Stimulated activated CD4-positive, alpha-beta T cell treated with anti-CD3 and anti-CD28 coated beads, Interleukin-2, amount 100 ng/mL, for 48 hours (primary cell): Measurements from ENCODE around the gene CBY1.

Experiments used
- DNase-seq, 2 donors: peaks; one replicate each; pipeline ENCODE4 v3.0.0-alpha.2; 2020

CBY1 gene

DNA sequence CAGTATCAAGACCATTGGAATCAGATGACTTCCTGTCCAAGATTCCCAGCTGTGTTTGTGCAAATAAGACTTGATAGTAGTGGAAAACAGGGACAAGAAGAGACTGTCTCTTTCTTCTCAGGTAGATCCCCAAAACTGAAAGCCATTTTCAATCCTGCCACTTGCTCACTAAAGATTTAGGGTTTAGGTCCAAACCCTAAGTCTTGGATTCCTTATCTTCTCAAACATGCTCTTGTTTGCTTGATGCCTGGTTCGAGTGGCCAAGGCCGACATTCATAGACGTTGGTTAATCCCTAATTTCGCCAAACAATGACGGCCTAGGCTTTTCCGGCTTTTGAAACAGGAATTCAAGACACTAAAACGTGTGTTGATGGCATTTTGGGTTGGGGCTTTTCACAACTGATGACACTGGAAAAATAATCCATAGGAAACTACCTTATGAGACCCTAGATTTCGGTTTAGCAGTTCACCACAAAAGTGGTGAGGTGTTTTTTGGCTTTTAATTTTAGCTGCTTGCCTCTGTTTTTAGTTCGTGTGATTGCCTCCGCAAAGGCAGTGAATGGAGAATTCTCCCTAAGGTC is 48.3 kb downstream of the CBY1 start:
- DNase-seq: no peak

DNA sequence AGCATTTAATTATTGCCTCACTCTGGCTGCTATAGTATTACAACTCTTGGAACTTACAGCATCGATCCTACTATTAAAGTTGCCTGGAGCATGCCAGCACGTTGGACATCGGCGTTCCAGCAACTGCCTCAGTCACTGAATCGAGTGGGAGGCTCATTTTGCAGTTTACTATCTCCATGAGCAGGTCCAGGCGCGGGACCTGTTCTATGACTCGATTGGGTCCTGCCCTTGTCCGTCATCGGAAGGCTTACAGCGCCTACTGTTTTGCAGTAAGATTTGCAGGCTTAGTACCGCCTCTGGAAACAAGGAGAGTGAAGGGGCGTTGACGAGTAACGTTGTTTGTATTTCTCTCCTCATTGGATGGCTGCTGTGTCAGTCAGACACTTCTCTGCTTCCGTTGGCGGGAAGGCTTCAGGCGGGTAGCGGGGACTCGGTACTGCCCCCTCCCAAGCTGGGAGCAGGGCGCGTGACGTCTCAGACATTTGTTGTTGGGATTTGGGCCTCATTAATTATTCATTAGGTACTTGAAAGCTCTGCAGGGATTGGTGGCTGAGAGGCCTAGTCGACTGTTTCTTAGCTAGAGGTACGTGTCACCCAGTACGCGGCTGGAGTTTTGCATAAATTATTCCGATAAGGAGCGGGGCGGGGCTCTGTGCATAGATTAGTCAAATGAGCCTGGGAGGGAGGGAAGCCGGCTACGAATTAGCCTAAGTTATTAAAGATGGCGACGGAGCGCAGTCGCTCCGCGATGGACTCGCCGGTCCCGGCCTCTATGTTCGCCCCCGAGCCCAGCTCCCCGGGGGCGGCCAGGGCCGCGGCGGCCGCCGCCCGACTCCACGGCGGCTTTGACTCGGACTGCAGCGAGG is 49.0 kb downstream of the CBY1 start, which contains the start of gene GTPBP1:
TSS of gene GTPBP1 (plus strand) at position 710 of the 866 bp plus-strand sequence. CDS start at position 722, 12 bp downstream.
- peak; percentile 91 to 94 for DNase-seq

DNA sequence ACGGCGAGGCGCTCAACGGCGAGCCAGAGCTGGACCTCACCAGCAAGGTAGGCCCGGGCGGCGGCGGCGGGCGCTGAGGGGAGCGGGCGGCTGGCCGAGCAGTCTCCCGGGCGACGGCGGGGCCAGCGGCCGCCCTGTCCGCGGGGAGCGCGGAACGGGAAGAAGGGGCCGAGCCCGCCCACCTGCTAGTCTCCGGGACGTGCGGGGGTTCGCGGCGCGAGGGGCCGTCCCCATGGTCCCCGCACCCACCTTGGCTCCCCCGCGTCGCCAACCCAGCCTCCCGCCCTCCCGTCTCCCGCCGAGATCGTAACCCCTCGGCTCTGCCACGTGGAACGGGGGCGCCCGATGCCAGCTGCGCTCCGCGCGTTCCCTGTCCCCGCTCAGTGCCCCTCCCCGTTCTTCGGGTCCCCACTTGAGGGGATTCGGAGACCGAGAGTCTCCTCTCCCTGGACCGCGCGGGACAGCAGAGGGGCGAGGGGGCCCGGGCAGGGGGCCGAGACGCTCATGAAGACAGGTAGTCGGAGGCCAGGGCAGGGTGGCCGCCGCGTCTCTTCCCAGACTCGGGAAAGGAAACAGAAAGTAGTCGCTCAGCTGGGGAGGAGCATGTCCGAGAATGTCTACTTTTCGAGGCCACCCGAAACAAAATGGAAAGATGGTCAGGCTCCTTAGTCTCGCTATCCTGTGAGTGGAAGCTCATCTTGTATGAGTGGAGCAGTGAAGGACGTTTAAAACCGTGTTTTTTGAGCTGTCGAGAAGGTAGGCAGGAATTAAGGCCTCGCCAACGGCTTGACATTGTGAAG is 49.9 kb downstream of the CBY1 start:
- peak in 1 of 2 donors; percentile 19 for DNase-seq

DNA sequence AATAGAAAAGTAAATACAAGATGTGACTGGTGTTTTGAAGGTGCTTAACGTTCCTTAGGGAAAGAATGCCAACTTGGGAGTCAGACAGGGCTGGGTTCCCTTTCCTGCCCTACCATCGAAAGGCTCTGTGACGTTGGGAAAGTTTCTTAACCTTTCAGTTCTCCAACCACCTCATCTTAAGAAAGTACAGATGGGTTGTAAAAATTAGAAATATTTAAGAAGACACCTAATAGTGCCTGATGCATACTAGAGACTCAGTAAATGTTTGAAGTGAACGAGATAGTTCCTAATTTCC is 50.4 kb downstream of the CBY1 start:
- DNase-seq: no peak

DNA sequence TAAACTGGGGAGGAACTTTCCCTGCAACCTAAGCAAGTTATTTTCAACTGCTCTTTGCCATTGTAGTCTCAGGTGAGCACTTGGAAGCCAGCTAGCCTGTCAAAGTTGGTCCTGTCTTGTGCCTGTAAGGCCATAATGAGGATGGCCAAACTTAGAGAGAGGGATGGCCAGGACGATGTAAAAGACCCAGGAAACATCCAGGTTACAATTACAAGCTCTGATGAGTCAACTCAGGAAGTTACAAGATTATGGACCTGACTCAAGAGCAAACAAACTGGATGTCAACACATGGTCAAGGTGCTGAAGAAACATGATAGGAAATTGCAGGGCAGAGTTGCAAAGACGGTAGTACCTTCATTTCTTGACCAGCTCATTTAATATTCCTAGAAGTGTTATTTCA is 50.9 kb downstream of the CBY1 start:
- DNase-seq: no peak

DNA sequence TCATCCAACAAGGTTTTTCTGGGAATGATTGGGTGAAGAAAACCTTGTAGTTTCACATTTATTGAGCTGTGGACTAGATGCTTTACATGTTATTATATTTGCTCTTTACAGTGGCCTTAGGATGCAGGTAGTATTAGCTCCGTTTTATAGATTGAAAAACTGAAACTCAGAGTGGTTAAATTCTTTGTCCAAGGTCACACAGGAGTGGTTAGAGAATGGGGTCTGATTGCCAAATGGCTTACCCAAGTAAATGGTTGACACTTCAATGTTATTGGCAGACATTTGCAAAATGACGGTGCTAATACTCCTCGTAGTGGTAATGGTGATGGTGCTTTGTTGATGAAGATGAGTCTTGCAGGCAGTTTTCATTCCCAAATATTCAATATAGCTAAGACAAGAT is 51.5 kb downstream of the CBY1 start:
- DNase-seq: no peak

DNA sequence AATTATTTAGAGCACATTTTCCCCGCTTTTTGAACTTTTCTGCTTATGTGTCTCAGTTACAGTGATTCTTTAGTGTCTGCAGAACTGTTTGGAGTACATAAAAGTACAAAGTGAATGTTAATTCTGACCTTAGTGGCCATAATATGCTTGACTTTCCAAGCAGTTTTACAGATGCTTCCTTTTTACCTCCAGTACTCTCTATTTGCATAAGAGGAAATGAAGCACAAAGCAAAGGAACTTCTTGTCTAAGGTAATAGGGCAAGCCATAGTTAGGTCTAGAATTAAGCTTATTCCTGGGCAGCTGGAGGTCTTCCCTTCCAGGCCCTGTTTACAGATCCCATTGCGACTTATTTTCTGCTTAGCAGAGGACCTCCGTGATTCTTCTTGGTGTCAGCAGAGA is 52.9 kb downstream of the CBY1 start:
- no peak for DNase-seq

DNA sequence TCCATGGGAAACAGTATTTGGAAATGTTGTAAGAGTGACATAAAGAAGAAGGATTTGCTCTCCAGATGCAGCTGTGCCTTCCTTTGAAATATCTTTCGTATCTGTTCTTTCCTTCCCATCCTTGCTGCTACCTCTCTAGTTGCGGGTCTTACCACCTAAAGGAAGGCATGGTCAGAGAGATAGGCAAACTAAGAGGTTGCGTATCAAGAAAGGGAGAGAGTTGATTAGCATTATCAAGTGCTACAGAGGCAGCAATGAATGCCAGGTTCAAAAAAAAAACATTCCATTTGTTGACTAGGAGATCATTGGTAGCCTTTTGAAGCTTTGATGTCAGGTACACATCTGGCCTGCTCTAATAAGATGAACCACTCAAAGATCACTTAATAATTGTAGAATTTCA is 53.9 kb downstream of the CBY1 start:
- DNase-seq: no peak

DNA sequence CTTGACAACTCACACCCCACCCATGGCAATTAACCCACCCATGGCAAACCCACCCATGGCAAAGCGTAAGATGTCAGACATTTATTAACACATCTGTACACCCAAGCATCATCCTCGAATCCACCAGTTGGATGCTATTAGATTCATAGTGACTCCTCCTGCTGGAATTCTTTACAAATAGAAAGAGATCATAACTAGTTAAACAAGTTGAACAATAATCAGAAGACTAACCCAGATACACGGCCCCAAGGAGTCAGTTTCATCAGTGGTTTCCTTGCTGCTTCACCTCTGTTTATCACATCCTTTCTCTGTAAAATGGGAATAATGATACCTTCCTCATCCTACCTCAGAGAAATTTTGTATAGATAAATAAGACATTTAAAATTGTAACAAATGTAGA is 54.4 kb downstream of the CBY1 start:
- DNase-seq: no peak

DNA sequence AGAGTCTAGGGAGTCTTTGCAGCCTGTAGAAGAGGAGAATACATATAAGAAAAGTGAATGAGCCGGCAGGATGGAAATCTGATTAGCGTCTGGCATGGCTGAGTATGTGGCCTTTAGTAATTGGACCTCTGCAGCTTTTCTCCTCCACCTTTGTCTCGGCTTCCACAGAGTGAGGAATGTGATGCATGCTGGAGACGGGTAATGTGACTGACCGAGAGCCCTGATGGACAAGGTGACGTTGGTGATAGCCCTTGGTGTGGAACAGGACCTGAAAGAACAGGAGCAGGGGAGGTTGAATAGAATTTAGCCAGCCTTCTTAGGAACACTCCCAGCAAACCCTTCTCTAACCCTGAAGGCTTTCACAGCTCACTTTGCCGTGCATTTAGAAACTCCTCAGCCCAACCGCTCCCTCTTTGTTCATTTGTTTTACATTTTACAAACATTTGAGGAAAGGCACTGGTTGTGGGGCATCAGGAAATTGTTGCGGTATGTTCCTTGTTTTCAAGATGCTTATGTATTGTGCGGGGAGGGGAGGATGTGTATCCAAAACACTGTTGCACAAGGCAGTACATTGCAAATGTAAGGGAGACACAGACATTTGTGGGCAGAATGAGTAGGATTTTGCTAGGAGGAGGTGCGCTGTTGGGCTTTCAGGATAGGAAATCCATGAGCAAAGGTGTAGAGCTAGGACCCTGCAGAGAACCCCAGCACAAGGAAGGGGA is 56.2 kb downstream of the CBY1 start:
- no peak for DNase-seq

DNA sequence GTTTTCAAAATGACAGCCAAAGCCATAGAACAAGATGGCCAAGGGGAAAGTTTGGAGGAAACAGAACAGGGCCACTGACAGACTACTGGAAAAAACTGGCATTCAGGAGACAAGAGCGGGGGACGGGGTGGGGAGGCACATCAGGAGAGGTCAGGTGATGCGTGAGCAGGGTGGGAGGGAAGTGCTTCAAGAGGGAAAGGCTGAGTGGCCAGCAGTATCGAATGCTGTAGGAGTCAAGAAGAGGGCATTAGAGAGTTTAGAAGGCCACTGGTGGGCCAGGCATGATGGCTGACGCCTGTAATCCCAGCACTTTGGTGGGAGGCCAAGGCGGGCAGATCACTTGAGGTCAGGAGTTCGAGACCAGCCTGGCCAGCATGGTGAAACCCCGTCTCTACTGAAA is 57.5 kb downstream of the CBY1 start:
- DNase-seq: no peak

DNA sequence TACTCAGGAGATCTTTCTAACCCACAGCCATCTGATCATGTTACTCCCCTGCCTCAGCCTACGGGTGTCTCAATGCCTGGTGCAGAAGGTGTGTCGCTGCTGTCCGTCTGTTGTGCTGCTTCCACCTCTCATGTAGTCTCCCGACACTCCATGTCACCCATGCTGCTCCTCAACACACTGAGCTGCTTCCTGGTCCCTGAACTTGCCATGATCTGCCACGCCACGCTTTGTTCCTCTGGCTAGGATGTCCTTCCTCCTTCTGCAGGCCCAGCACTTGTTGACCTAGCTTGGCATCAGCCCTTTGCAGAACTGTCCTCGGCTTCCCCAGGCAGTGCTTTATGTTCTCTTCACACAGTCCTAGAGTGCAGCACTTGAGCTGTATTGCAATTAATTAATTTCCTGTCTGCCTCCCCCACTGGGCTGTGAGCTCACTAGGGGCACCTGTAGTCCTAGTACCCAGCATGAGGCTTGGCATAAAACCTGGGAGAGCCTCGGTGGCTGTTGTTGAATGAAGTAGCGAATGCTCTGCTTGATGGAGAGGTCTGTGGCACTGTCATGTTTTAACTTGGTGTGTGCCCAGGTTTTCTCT is 58.8 kb downstream of the CBY1 start:
- no peak for DNase-seq

DNA sequence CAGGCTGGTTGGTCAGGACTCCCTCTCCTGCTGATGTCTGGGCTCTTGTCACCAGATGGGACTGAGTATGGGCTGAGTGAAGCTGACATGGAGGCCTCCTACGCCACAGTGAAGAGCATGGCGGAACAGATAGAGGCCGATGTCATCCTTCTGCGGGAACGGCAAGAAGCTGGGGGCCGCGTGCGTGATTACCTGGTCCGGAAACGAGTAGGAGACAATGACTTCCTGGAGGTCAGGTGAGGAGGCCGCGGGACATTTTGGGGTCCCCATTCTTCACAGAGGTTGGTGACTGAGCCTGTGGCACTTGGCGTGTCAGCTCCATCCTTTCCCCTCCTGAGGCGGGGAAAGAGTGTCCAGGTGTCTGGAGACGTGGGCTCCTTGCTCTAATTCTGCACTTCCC is 59.4 kb downstream of the CBY1 start:
- DNase-seq: no peak

DNA sequence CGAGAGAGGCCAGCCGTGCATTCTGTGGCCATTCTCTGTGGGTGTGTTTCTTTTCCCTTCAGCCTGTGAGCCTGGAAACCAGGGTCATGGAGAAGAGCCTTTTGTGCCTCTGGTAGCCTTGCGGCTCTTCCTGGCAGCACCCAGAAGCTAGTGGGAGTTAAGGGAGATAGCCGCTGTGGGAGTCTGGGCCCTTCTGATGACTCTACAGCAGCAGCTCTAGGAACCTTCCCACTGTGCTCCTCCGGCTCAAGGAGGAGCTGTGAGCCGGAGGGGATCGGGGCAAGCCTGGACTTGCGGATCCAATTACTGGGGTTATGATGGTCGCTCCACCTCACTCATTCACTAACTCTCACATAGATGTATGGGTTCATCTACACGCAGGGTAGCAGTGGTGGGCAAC is 59.8 kb downstream of the CBY1 start:
- no peak for DNase-seq

DNA sequence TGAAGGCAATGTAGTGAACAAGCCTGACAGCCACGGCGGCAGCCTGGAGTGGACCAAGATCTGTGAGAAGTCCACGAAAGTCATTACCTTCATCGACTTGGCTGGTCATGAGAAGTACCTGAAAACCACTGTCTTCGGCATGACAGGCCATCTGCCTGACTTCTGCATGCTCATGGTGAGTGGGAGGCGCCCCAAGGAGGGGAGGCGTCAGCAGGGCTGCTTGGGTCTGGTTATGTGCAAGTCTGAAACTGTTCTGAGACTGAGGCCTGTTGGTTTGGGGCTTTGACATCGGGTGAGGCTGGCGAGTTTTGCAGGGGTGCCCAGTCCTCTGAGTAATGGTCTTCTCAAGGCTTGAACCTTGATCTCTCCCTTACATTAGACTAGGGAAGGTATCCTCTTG is 60.4 kb downstream of the CBY1 start:
- no peak for DNase-seq

DNA sequence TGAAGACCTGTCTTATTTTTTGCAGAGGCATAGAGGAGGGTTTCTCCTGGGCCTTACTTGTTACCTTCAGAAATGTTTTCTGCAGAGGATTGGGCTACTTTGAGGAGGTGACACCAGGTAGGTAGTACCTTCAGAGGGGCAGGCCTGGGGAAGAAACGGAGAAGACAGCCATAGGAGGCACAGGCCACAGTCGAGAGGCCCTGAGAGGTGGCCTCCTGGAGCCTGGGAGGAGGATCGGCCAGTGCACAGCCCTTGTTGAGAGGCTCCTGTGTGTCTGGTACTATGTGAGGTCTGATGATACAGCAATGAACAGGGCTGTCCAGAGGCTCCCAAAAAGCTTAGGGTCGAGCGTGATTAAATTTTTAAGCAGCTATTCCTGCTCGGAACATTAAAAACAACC is 60.8 kb downstream of the CBY1 start:
- DNase-seq: no peak

DNA sequence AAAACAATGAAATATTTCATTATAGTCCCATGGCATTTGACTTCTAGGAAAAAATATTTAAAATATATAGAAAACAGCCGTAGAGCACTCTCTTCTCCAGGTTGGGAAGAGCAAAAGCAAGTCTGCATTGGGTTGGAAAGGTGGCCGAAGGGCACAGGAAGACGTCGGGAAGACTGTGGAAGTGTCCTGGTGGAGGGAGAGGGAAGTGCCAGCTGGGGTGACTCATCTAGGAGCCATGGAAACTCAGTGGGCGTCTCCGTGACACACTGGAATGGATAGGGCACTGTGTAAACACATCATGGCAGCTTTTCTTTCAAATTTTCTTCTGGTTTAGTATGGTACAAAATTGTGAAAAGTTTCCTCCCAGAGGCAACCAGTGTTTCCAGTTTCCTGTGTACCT is 62.0 kb downstream of the CBY1 start:
- DNase-seq: no peak

DNA sequence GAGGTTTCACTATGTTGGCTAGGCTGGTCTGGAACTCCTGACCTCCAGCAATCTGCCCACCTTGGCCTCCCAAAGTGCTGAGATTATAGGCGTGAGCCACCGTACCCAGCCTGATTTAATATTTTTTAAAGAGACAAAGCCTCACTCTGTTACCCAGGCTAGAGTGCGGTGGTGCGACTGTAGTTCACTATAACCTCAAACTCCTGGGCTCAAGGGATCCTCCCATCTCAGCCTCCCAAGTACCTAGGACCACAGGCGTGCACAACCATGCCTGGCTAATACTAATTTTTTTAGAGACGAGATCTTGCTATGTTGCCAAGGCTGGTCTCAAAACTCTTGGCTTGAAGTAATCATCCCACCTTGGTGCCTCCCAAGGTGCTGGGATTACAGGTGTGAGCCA is 62.8 kb downstream of the CBY1 start:
- DNase-seq: no peak

DNA sequence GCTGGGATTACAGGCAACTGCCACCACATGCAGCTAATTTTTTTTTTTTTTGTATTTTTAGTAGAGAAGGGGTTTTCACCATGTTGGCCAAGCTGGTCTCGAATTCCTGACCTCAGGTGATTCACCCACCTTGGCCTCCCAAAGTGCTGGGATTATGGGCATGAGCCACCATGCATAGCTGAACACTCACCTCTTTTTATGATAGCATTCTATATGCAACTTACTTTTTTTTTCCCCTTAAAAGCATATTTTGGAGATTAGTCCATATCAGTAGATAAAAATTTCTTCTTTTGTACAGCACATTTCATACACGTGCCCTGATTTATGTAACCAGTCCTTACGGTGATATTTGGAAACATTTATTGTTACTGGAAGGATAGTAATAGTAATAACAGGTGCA is 63.9 kb downstream of the CBY1 start:
- DNase-seq: no peak

DNA sequence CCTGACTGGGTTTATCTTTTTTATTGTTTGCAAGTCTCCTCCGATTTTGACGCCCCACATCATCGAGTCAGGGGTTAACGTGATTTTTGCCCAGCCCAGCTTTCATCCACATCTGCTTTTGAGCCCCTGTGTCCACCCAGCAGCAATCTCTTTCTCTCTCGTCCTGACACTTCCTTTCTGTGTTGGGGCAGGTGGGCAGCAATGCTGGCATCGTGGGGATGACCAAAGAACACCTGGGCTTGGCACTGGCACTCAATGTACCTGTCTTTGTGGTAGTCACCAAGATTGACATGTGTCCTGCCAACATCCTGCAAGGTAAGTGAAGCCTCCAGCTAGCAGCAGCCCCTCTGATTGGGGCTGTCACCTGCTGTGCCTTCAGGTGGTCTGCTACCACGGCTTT is 65.1 kb downstream of the CBY1 start:
- no peak for DNase-seq
